Umbilical cord (tissue), 2 donors: Measurements from ENCODE around the gene CAMTA1. TPM values are rescaled to one million over a fixed set of nuclear protein-coding genes. Genes with fewer than 3 reads are reported as not detected.

Experiments used
- DNase-seq: peaks from one replicate; pipeline ENCODE4 v3.0.0-alpha.2; 2015; ENCODE audit warnings: low spot score
- total RNA-seq: library from RNA; depleted of rRNA; stranded (reverse); fragments of >200 nt; gene quantifications from one replicate; pipeline ENCODE4 v1.2.3, GENCODE V29; 2014; ENCODE audit warnings: low replicate concordance; ENCODE audit not compliant: insufficient read depth

The CAMTA1 gene
- total RNA-seq, 1 donor from 2014 or later = 29.6 TPM

- DNase-seq = no peak
These were observed 440.7 kb downstream of the CAMTA1 start for GRCh38 chr1:7225711-7226505.

GRCh38 chr1:7227654-7228053 is 442.4 kb downstream of the CAMTA1 start:
- no peak for DNase-seq

DNA sequence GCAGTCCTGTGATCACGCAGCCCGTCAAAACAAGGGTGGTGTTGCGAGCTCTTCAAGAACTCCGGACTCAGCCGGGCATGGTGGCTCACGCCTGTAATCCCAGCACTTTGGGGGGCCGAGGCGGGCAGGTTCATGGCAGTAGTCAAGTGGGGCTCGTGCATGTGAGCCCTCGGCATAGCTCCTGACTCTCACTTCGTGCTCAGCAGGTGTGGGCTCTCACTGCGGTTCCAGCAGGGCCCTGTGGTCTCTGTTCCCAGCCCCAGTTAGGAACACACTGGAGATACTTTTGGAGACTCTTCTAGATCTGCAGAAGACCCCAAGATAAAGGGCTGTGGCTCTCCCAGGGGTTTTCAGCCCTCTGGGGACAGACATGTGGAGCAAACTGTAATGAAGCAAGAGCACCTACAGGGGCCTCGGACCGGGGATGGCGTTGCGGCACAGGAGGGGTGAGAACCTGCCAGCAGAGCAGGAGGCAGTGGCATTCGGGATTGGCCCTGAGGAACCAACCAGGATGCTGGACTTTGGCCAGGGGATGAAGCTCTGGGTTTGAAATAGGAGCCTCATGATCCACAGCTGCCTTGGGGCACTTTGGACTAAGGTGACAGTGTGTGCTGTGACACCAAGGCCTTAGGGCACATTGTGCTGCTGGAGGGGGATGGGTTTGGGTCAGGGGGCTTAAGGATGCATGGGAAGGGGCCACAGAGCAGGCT is 443.2 kb downstream of the CAMTA1 start:
- DNase-seq = no peak

DNA sequence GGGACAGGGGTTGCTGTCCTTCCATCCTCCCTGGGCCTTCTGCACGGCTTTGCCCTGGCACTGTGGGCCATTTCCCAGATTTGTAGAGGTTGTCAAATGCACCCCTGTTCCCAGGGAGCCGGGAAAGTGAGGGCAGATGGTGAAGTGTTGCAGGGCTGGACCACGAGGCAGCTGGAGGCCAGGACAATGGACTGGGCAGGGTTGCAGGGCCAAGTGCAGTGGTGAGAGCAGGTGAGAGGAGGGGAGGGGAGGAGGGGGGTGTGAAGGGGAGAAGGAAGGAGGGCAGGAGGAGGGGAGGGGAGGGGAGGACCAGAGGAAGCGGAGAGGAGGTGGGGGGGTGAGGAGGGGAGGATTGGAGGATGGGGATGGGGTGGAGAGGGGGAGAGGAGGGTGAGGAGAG is 443.9 kb downstream of the CAMTA1 start:
- DNase-seq = no peak

GRCh38 chr1:7229696-7230631 is 444.7 kb downstream of the CAMTA1 start:
- DNase-seq = peak; percentile 19

DNA sequence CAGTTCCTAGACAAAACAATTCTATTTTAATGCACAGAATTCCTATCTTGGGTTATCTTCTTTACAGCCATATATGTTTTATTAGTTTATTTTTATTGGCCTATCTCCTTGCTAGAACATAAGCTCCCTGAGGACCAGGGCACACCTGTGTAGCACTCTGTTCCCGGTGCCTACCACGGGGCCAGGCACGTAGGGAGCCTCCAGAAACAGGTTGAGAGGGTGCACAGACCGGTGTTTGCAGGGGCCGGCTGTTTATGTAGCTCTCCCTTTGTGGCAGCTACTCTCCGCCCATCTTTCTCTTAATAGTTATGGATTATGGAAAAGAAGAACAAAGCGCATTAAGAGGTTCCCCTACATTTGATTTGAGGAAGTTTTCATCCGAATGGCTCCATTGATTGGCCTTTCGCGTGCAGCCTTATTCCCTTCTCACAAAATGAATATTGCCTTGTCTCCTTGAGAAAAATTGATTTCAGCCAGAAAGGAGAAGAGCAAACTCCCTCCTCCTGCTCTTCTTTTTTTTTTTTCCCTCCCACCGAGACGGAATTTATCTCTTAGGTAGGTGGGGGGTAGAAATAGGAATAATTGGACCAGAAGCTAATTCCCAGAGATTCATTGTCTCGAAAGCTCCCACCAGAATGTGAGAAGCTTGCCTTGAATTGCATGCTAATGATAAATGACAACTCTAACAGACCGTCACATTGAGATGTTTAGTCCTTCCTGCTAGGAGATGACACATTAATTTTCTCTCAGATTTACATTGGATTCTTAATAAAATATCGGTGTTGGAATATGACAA is 447.4 kb downstream of the CAMTA1 start:
- DNase-seq = no peak

DNA sequence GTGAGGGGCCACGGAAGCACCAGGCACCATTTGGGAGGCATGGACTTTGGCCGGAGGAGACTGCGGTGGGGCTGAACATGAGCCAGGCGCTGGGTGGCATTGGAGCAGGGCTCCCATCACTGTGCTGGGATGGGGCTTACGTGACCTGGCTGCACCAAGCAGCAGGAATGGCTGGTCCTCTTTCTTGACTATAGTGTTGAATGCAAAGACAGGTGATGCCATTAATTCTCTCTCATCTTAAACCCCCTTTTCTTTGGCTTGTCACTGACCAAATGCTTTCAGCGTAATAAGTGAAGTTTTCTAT is 447.9 kb downstream of the CAMTA1 start:
- no peak for DNase-seq

GRCh38 chr1:7233646-7234470 is 448.6 kb downstream of the CAMTA1 start:
- no peak for DNase-seq

- DNase-seq = no peak
These were observed 449.2 kb downstream of the CAMTA1 start for GRCh38 chr1:7234471-7234755.

DNA sequence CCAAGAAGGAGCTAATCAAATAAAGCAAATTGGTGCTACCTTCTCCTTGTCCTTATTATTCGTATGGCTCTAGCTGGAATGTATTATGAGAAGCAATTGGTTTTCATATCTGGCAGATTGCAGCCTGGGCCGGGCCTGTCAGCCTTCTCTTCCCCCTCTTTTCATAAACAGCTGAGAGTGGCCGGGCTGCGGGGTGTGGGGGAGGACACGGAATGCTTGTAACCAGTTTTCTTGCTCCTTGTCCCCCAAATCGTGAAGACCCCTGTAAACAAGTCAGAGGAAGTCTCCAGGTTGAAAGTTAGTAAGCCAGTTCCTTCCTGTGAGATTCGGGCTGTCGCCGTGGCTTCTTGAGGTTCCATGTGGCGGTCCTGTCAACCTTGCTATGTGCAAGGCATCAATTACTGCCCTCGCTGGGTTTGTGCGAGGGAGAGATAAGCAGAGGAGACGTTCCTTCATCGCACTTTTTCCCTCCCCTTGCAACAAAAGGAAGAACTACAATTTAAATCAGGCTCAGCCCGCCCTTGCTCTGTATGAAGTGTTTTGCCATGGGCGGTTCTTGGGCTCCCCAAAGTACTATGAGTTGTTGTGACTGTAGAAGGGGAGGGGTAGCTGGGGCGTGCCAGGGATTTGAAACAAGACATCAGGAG is 450.7 kb downstream of the CAMTA1 start:
- DNase-seq = no peak

DNA sequence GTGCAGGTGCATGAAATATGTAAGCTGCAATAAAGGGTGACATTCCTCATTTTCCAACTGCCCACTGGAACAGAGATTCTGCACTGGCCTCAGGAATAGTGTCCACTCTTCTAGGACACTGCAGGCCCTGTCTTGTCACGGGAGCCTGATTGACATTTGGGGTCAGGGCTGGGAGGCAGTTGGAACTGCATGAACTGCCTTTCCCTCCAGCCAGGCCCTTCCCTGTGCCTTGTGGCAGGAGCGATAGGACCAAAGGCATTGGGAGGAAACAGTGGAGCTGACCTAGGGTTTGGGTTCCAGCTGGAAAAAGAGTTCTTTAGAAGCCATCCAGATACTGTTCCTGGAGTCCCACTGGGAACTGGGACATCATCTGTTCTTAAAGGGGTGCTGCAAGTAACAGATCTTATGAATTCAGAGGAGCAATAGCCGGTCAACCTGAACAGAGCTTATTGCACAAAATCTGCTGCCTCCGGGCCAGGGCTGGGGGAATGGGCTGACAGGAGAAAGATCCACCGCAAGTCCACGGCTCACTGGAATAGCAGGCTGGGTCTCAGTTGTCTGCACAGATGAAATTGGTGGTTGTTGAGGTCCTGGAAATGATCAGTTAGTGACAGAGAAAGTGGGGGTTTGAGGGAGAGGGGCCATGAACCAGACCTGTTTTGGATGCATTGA is 451.7 kb downstream of the CAMTA1 start:
- DNase-seq = no peak

- no peak for DNase-seq
These were observed 461.9 kb downstream of the CAMTA1 start for GRCh38 chr1:7247158-7247557.

DNA sequence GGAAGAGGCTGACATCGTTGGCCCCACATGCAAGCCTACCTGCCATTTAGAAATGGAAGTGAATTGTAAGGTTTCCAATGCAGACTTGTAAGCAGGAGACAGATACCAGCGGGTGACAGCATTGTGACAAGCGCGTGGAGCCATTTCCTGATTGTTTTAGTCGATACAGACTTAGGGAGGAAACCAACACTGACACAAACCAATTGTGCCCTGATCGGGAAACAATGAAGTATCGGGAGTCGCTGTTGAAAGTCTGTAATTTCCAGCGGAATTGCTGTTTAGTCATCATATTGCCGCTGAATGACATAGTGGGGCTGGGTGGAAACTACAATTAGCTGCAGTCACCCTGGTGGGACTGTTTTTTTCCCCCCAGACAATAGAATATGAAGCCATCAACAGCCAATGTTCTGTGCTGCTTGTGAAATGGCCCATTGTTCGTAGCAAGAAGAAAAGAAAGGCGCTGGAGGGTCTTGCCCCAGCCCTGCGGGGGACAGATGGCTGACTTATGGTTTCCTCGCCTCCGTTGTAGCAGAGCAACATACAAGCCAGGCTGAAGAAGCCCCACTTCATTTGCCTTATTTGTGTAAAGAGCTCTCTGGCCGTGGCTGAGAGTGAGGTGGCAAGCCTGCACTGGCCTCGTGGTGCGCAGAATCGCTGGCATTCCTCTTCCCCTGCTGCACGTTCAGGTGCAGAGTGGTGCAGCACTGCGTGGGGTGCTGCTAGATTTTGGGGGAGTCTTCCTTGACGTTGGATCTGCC is 462.7 kb downstream of the CAMTA1 start:
- DNase-seq = no peak

DNA sequence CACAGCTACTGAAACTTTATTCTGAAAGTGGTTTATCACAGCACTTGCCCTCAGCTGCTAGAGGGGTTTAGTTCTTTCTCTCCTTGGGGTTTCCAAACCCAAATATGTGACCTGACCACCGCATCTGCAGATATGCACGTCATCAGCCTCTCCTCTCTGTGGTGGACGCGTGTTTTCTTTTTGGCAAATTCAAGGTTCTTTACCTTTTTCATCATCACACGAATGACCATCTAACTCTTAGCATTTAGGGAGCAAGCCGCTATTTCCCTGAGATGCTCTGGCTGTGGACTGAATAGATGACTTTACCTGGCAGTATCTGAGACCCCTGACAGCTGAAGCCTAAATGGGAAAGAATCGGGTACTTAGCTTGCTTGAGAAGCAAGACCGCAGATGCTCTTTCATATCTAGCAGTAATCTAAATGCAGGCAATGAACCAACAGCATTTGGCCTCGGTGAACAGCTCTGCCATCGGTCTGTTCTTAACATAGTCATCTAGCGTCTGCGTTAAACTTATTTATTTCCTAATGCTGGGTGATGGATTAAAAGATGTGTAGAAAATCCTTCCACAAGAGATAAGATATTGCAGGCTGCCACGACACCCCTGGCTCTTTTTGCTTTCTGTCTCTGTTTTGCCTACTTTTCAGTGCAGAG is 463.4 kb downstream of the CAMTA1 start:
- DNase-seq = peak; percentile 82

- no peak for DNase-seq
These were observed 464.3 kb downstream of the CAMTA1 start for GRCh38 chr1:7249516-7249915.

DNA sequence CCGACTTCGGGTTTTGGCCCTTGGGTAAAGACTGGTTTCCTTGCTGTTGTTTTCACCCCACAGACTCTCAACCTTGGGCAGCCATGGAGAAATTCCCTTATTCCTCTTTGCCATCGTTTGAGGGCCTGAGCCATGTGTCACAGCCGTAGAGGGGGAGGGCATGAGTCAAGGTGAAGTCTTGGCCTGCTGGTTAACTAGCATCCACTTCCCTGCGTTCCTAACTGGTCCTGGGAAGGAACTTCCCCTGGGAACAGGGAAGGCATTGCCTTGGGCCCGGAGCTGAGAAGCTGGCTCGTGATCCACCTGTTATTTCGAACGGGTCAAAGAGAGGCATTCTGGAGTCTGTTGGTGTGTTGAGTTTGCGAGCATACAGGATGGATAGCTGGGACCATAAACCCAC is 464.9 kb downstream of the CAMTA1 start:
- DNase-seq = no peak

DNA sequence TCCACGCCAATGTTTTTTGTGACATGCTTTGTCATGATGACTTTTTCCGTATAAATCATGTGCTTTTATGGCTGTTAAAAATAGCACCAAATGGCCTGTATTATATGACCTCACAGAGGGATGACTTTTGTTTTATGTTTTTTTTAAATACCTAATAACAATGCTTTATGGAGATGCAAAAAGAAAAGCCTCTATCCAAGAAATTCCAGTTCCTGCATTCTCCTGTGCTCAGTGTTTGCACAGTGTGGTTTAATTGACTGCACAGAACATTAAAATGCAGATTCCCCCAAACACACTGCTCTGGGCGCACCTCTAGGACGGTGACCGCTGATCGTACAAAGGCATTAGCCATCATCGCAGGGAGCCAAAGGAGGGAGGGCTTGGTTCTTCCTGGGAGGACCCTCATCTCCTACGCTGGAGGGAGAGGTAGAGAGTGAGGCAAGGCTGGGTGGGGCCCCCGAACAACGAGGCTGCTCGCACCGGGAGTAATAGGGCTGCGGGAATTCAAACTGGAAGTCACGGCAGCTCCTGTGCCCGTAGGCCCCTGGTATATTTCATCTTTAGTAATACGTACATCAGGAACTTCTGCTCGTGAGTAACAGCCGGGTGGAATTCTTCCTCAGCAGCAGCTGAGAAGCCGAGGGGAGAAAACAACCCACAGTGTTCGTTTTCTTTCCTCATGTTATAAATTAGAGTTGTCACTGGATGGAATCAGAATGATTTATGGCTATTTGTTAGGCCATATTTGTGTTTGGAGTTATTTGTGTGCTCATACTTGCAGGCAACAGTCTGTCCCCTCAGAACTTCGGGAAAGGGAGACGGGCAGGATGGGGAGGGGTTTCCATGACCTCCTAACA is 465.6 kb downstream of the CAMTA1 start:
- no peak for DNase-seq

GRCh38 chr1:7251454-7251800 is 466.2 kb downstream of the CAMTA1 start:
- no peak for DNase-seq
